ENCODE results near the gene OR8B12. TPM values are rescaled to one million over a fixed set of nuclear protein-coding genes. Genes with fewer than 3 reads are reported as not detected.

The OR8B12 gene
- polyA plus RNA-seq (ENCODE audit: insufficient read length in 12 of 12) = not detected
- long read RNA-seq, donor 1 = 0 reads
- long read RNA-seq, donor 2, partial matches to known transcripts = 15 of 15 reads
- long read RNA-seq, donor 2, other reads (novel, unspliced or antisense) = 0 of 15 reads
- long read RNA-seq, donor 3 = 0 reads
- long read RNA-seq, donor 4, partial matches to known transcripts = 6 of 6 reads
- long read RNA-seq, donor 4, other reads (novel, unspliced or antisense) = 0 of 6 reads
- long read RNA-seq, donor 5 = 0 reads
- long read RNA-seq, donor 6 = 0 reads
- long read RNA-seq, donor 7 = 0 reads
- long read RNA-seq, donor 8 = 0 reads
- long read RNA-seq, donor 9 = 0 reads
- long read RNA-seq, donor 10 = 0 reads
- long read RNA-seq, donor 11 = 0 reads

- no peak for DNase-seq
These were observed at the start of gene OR8B12 for GRCh38 chr11:124543554-124543953. OR8B12 (minus strand) TSS chr11:124543654; CDS start chr11:124543654, 0 bp downstream.

GRCh38 chr11:124592627-124593026 lies 49.2 kb upstream of the OR8B12 start:
- DNase-seq = no peak

GRCh38 chr11:124591430-124591829 lies 48.0 kb upstream of the OR8B12 start:
- no peak for DNase-seq

- DNase-seq = peak; percentile 69
These were observed 42.9 kb upstream of the OR8B12 start for GRCh38 chr11:124586238-124586860.

- no peak for DNase-seq
These were observed 41.4 kb upstream of the OR8B12 start for GRCh38 chr11:124584681-124585372.

GRCh38 chr11:124583781-124584180 lies 40.3 kb upstream of the OR8B12 start:
- no peak for DNase-seq

- DNase-seq = no peak
These were observed 39.1 kb upstream of the OR8B12 start for GRCh38 chr11:124582565-124582964.

GRCh38 chr11:124581817-124582216 lies 38.4 kb upstream of the OR8B12 start:
- no peak for DNase-seq

- no peak for DNase-seq
These were observed 35.3 kb upstream of the OR8B12 start for GRCh38 chr11:124578761-124579160.

GRCh38 chr11:124577716-124578427 lies 34.4 kb upstream of the OR8B12 start:
- DNase-seq = peak; percentile 15

- DNase-seq = no peak
These were observed 26.7 kb upstream of the OR8B12 start for GRCh38 chr11:124570160-124570559.

GRCh38 chr11:124569697-124570096 lies 26.2 kb upstream of the OR8B12 start, which contains the start of gene OR8A1:
OR8A1 (plus strand) TSS chr11:124569997; CDS start chr11:124570120, 123 bp downstream.
- DNase-seq = no peak

- DNase-seq = no peak
These were observed 13.4 kb upstream of the OR8B12 start for GRCh38 chr11:124556828-124557227.

- no peak for DNase-seq
These were observed 8.5 kb upstream of the OR8B12 start for GRCh38 chr11:124551987-124552386.

GRCh38 chr11:124551189-124551588 lies 7.7 kb upstream of the OR8B12 start:
- no peak for DNase-seq

GRCh38 chr11:124543145-124543544 lies 309 bp downstream of the OR8B12 start:
- DNase-seq = no peak

GRCh38 chr11:124541204-124541603 lies 2.2 kb downstream of the OR8B12 start:
- DNase-seq = no peak

- peak; percentile 40 for DNase-seq
These were observed 5.4 kb downstream of the OR8B12 start for GRCh38 chr11:124538019-124538418.

GRCh38 chr11:124536520-124536919 lies 6.9 kb downstream of the OR8B12 start:
- no peak for DNase-seq

- DNase-seq = no peak
These were observed 7.8 kb downstream of the OR8B12 start for GRCh38 chr11:124535552-124536232.

- DNase-seq = no peak
These were observed 9.4 kb downstream of the OR8B12 start for GRCh38 chr11:124534051-124534450.
